DND-41 (cell line): Measurements from ENCODE around the gene GRIK4.
A peak's percentile ranks its signal among the peaks of the same experiment; 100 is the strongest.

ENCODE experiments used
- EZH2 ChIP-seq: IDR thresholded peaks from 3 replicates; pipeline ENCODE4 v1.6.1; 2012; ENCODE audit warnings: borderline replicate concordance, low read depth, mild to moderate bottlenecking, moderate library complexity, low read length, inconsistent platforms; ENCODE audit not compliant: severe bottlenecking
- TF ChIP-seq, protein P1 (sequence below): IDR thresholded peaks from 2 replicates; pipeline ENCODE4 v1.5.1; 2012; ENCODE audit warnings: borderline replicate concordance, low read length, moderate library complexity, mild to moderate bottlenecking; ENCODE audit not compliant: poor library complexity, severe bottlenecking; ENCODE audit errors: extremely low read depth

DNA sequence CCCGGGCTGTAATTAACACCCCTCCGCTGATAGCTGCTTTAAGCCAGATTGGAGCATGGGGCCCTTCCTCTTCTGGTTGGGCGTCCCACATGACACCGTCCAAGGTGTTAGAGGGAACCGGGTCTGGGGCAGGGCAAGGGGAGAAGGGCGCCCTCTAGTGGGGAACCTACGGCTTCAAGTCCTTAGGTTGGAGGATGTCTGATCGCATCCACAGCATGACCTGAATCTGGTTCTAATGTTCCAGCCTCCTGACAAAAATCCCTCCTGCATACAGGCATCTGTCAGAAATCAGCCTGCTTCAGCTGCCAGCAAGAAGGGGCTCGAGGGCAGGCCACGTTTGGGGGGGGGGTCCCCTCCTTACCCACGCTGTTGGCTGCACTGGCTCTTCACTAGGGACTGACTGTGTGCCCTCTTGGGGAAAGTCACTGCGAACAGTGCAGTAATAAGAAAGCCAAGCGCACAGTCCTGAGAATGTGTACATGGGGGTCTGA lies 418.2 kb downstream of the GRIK4 start:
- TF ChIP-seq, protein P1, sequence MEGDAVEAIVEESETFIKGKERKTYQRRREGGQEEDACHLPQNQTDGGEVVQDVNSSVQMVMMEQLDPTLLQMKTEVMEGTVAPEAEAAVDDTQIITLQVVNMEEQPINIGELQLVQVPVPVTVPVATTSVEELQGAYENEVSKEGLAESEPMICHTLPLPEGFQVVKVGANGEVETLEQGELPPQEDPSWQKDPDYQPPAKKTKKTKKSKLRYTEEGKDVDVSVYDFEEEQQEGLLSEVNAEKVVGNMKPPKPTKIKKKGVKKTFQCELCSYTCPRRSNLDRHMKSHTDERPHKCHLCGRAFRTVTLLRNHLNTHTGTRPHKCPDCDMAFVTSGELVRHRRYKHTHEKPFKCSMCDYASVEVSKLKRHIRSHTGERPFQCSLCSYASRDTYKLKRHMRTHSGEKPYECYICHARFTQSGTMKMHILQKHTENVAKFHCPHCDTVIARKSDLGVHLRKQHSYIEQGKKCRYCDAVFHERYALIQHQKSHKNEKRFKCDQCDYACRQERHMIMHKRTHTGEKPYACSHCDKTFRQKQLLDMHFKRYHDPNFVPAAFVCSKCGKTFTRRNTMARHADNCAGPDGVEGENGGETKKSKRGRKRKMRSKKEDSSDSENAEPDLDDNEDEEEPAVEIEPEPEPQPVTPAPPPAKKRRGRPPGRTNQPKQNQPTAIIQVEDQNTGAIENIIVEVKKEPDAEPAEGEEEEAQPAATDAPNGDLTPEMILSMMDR: peak; percentile 72
- no peak for TF ChIP-seq EZH2
